NOMO-1 treated with dmso at 0.1 percent for 144 hours (cell line): ENCODE results near the gene BLVRA.
"Not testable (repeated sequence)": the region's sequence is repeated elsewhere in the genome, so short reads cannot be mapped to it uniquely, and the experiment has no call there.

Experiments
- DNase-seq: peaks from one replicate; lab custom pipeline; 2025; ENCODE audit not compliant: unreplicated experiment; lab: John Stamatoyannopoulos, UW

Gene BLVRA

GRCh38 chr7:43799605-43800004, 41.1 kb downstream of the BLVRA start:
- no peak for DNase-seq

- no peak for DNase-seq
Observed at GRCh38 chr7:43803865-43804264, 45.4 kb downstream of the BLVRA start.

- DNase-seq: no peak
Observed at GRCh38 chr7:43808410-43808809, 49.9 kb downstream of the BLVRA start.

- not testable (repeated sequence) for DNase-seq
Observed at GRCh38 chr7:43810195-43810941, 51.9 kb downstream of the BLVRA start.

GRCh38 chr7:43815373-43815772, 56.9 kb downstream of the BLVRA start:
- no peak for DNase-seq

- not testable (repeated sequence) for DNase-seq
Observed at GRCh38 chr7:43816046-43816797, 57.7 kb downstream of the BLVRA start.

GRCh38 chr7:43823425-43823824, 64.9 kb downstream of the BLVRA start:
- not testable (repeated sequence) for DNase-seq

- DNase-seq: no peak
Observed at GRCh38 chr7:43823941-43824340, 65.5 kb downstream of the BLVRA start.

GRCh38 chr7:43824513-43824912, 66.0 kb downstream of the BLVRA start:
- not testable (repeated sequence) for DNase-seq

- no peak for DNase-seq
Observed at GRCh38 chr7:43824963-43825362, 66.5 kb downstream of the BLVRA start.

- no peak for DNase-seq
Observed at GRCh38 chr7:43825391-43825808, 66.9 kb downstream of the BLVRA start.

- DNase-seq: not testable (repeated sequence)
Observed at GRCh38 chr7:43830917-43831316, 72.4 kb downstream of the BLVRA start.

- peak; percentile 9 for DNase-seq
Observed at GRCh38 chr7:43834463-43835251, 76.2 kb downstream of the BLVRA start.

GRCh38 chr7:43838201-43838658, 79.8 kb downstream of the BLVRA start:
- DNase-seq: no peak

- no peak for DNase-seq
Observed at GRCh38 chr7:43843296-43843695, 84.8 kb downstream of the BLVRA start.

- no peak for DNase-seq
Observed at GRCh38 chr7:43844257-43844656, 85.8 kb downstream of the BLVRA start.

- no peak for DNase-seq
Observed at GRCh38 chr7:43844662-43845061, 86.2 kb downstream of the BLVRA start.

GRCh38 chr7:43847496-43847895, 89.0 kb downstream of the BLVRA start:
- DNase-seq: peak; percentile 24

GRCh38 chr7:43849047-43849446, 90.6 kb downstream of the BLVRA start:
- no peak for DNase-seq

- peak; percentile 58 for DNase-seq
Observed at GRCh38 chr7:43850348-43851116, 92.1 kb downstream of the BLVRA start.

GRCh38 chr7:43851805-43852204, 93.3 kb downstream of the BLVRA start:
- DNase-seq: no peak
